Smooth muscle cell (in vitro differentiated cells): ENCODE data around the gene JUND. TPM values are rescaled to one million over a fixed set of nuclear protein-coding genes. Genes with fewer than 3 reads are reported as not detected.

ENCODE experiments used
- DNase-seq: peaks from one replicate; lab custom pipeline; 2025; ENCODE audit not compliant: unreplicated experiment; lab: John Stamatoyannopoulos, UW
- H2AFZ ChIP-seq: fragments of 200-600 bp; sonication (generic); 2 replicates; pipeline ENCODE4 v1.6.0; 2016; ENCODE audit warnings: antibody characterized with exemption, low read depth, mild to moderate bottlenecking
- H3F3A ChIP-seq: fragments of 200-600 bp; sonication (generic); 2 replicates; pipeline ENCODE4 v1.6.0; 2017; ENCODE audit warnings: antibody characterized with exemption, low read depth
- H3K27ac ChIP-seq: fragments of 200-600 bp; sonication (generic); 2 replicates; pipeline ENCODE4 v1.5.1; 2016; ENCODE audit warnings: low read depth, mild to moderate bottlenecking
- H3K27me3 ChIP-seq: fragments of 200-600 bp; sonication (generic); 2 replicates; pipeline ENCODE4 v1.6.1; 2016; ENCODE audit warnings: low read depth, mild to moderate bottlenecking
- H3K36me3 ChIP-seq: fragments of 200-600 bp; sonication (generic); 2 replicates; pipeline ENCODE4 v1.5.1; 2016; ENCODE audit warnings: low read depth
- H3K4me1 ChIP-seq: fragments of 200-600 bp; sonication (generic); 2 replicates; pipeline ENCODE4 v1.5.1; 2016; ENCODE audit warnings: low read depth
- H3K4me2 ChIP-seq: fragments of 200-600 bp; sonication (generic); 2 replicates; pipeline ENCODE4 v1.6.0; 2016; ENCODE audit warnings: mild to moderate bottlenecking
- H3K4me3 ChIP-seq: fragments of 200-600 bp; sonication (generic); 2 replicates; pipeline ENCODE4 v1.5.1; 2016; ENCODE audit warnings: mild to moderate bottlenecking
- H3K79me2 ChIP-seq: fragments of 200-600 bp; sonication (generic); 2 replicates; pipeline ENCODE4 v1.6.0; 2016; ENCODE audit warnings: low read depth, mild to moderate bottlenecking
- H3K9ac ChIP-seq: fragments of 200-600 bp; sonication (generic); 2 replicates; pipeline ENCODE4 v1.6.0; 2016; ENCODE audit warnings: low read depth
- H3K9me3 ChIP-seq: fragments of 200-600 bp; sonication (generic); replicated peaks from 2 replicates; pipeline ENCODE4 v1.5.1; 2016; ENCODE audit warnings: low read depth
- H4K20me1 ChIP-seq: fragments of 200-600 bp; sonication (generic); 2 replicates; pipeline ENCODE4 v1.6.0; 2016; ENCODE audit warnings: low read depth
- WGBS: methylation state at CpG from one replicate; pipeline ENCODE4 v1.1.7; 2016; ENCODE audit warnings: low lambda C conversion rate; 5-methylcytosine and 5-hydroxymethylcytosine counted together
- polyA plus RNA-seq: library from polyadenylated mRNA; unstranded; fragments of >200 nt; fragmentation: Nextera tagmentation; extraction: Ambion mirVana; gene quantifications from 2 replicates; pipeline ENCODE4 v1.2.1, GENCODE V29; 2016
- total RNA-seq: library from RNA; depleted of rRNA; stranded (reverse); fragments of >200 nt; gene quantifications from 2 replicates; pipeline ENCODE4 v1.2.3, GENCODE V29; 2014
- TF ChIP-seq, protein P1 (sequence below): fragments of 200-600 bp; sonication (generic); IDR thresholded peaks from 2 replicates; pipeline ENCODE4 v1.5.1; 2017; ENCODE audit warnings: borderline replicate concordance, mild to moderate bottlenecking, antibody characterized with exemption; ENCODE audit not compliant: insufficient read depth, poor library complexity, severe bottlenecking

The JUND gene
- total and polyA plus RNA-seq, 2 experiments from 2014 or later = 164 to 464 TPM

DNA sequence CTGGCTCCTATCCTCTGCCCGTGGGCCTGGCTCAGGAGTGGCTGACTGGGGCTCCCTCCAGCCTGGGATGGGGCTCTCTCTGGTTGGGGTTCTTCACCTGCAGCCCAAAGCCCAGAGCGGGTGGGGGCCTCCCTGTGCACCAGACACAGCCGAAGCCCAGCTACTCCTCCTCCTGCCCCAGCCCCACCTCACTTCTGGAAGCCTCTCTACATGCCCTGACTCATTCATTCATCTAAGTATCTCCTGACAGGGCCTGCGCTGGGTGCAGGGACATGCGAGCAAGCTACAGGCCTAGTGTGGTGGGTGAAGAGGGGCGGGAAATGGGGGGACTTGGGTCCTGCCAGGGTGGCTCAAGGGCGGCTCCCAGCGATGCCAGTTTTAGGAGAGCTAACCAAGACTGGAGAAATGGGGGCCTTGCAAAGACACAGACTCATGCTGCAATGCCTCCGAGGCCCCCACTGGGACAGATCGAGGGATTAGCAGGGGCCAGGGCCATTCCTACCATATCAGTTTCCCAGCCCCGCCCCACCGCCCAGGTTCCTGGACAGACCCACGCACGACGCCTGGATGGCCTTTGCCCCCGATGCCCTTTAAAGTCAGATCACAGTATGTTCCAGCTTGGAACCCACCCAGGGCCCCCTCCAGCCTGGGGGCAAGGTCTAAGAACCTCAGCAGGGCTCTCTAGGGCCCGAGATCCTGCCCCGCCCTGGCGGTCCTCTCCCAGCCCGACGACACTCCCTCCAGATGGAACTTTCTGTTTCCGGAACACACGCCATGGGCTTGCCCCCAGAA lies 28.9 kb upstream of the JUND start:
- H2AFZ ChIP-seq = no peak overlapping the region
- no peaks in the 10 kb centered on the region for H3K9me3 ChIP-seq
- no peak overlapping the region for H3K9ac ChIP-seq
- H3K79me2 ChIP-seq = peaks cover 2% of the 10 kb centered on the region
- peaks cover 6% of the 10 kb centered on the region for H3F3A ChIP-seq
- WGBS = 89% methylated on average over 20 of the region's 23 CpGs
- DNase-seq = no peak
- no peak overlapping the region for H3K27ac ChIP-seq
- H4K20me1 ChIP-seq = no peaks in the 10 kb centered on the region
- TF ChIP-seq, protein P1, sequence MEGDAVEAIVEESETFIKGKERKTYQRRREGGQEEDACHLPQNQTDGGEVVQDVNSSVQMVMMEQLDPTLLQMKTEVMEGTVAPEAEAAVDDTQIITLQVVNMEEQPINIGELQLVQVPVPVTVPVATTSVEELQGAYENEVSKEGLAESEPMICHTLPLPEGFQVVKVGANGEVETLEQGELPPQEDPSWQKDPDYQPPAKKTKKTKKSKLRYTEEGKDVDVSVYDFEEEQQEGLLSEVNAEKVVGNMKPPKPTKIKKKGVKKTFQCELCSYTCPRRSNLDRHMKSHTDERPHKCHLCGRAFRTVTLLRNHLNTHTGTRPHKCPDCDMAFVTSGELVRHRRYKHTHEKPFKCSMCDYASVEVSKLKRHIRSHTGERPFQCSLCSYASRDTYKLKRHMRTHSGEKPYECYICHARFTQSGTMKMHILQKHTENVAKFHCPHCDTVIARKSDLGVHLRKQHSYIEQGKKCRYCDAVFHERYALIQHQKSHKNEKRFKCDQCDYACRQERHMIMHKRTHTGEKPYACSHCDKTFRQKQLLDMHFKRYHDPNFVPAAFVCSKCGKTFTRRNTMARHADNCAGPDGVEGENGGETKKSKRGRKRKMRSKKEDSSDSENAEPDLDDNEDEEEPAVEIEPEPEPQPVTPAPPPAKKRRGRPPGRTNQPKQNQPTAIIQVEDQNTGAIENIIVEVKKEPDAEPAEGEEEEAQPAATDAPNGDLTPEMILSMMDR = no peak
- H3K27me3 ChIP-seq = no peaks in the 10 kb centered on the region
- H3K4me2 ChIP-seq = no peak overlapping the region
- no peak overlapping the region for H3K4me3 ChIP-seq
- peaks cover 2% of the 10 kb centered on the region for H3K4me1 ChIP-seq
- H3K36me3 ChIP-seq = no peaks in the 10 kb centered on the region

- Histone ChIP-seq H3K4me1 (peaks cover 9% of the 10 kb centered on the region), H3K4me2 (no peak overlapping the region), H3K27ac (no peak overlapping the region), H3K4me3 (no peak overlapping the region), H3K36me3 (no peaks in the 10 kb centered on the region), H3K9me3 (no peaks in the 10 kb centered on the region), H3F3A (peaks cover 7% of the 10 kb centered on the region), H4K20me1 (no peaks in the 10 kb centered on the region), H3K27me3 (no peaks in the 10 kb centered on the region), H2AFZ (no peak overlapping the region), H3K9ac (no peak overlapping the region), H3K79me2 (no peaks in the 10 kb centered on the region)
- TF ChIP-seq, protein P1 = no peak
- DNase-seq = no peak
- 96% methylated on average over 30 of the region's 33 CpGs for WGBS
Measured at GRCh38 chr19:18309525-18310064, 28.2 kb upstream of the JUND start.

GRCh38 chr19:18308948-18309325 lies 27.5 kb upstream of the JUND start:
- TF ChIP-seq, protein P1 = no peak

More at GRCh38 chr19:18308948-18309325, 27.5 kb upstream of the JUND start:
- H2AFZ ChIP-seq = no peak overlapping the region
- no peaks in the 10 kb centered on the region for H3K9me3 ChIP-seq
- no peak for DNase-seq
- whole genome bisulfite sequencing = 95% methylated on average over 5 of the region's 7 CpGs
- peaks cover 7% of the 10 kb centered on the region for H3F3A ChIP-seq
- H3K4me3 ChIP-seq = no peak overlapping the region
- no peaks in the 10 kb centered on the region for H4K20me1 ChIP-seq
- no peak overlapping the region for H3K4me2 ChIP-seq
- H3K4me1 ChIP-seq = peaks cover 16% of the 10 kb centered on the region
- no peak overlapping the region for H3K27ac ChIP-seq
- H3K36me3 ChIP-seq = no peaks in the 10 kb centered on the region
- no peaks in the 10 kb centered on the region for H3K79me2 ChIP-seq
- no peak overlapping the region for H3K9ac ChIP-seq
- no peaks in the 10 kb centered on the region for H3K27me3 ChIP-seq
